Measurements from ENCODE around the gene NRCAM. TPM values are rescaled to one million over a fixed set of nuclear protein-coding genes. Genes with fewer than 3 reads are reported as not detected.

NRCAM gene
- total RNA-seq, 1 experiment from 2014 or later = 45.7 TPM

- no peak overlapping the region for H3K4me3 ChIP-seq (ENCODE audit: low read depth, low read length, poor library complexity, severe bottlenecking)
- TF ChIP-seq EZH2 (IDR thresholded peaks at IDR 0.05; ENCODE audit: borderline replicate concordance, low read depth, low read length, poor library complexity, severe bottlenecking) (no peak), CTCF (conservative IDR thresholded peaks at IDR 0.05; ENCODE audit: low read depth, low read length) (no peak)
- no TSS peak for BruUV-seq (replicated peaks)
- H3K4me1 ChIP-seq (ENCODE audit: insufficient read depth, low read length, poor library complexity, severe bottlenecking) = peaks cover 39% of the 10 kb centered on the region
- no peak overlapping the region for H3K27ac ChIP-seq (ENCODE audit: low read depth, low read length, poor library complexity, severe bottlenecking)
- H3K27me3 ChIP-seq (replicated peaks; ENCODE audit: insufficient read depth, low read depth, low read length, poor library complexity) = no peaks in the 10 kb centered on the region
- ChIA-PET CTCF (interaction anchor here (0.6 to 0.7 kb wide), 2 partner anchors 75 to 282 kb away, joined by 3 to 9 read pairs; no protein-coding TSS in a partner anchor), POLR2A (ENCODE audit: low non-redundant PET) (no interaction called here)
- intact Hi-C loops (cut with micrococcal nuclease; ENCODE audit: unreplicated experiment) = no loop called here
- H3K9me3 ChIP-seq (ENCODE audit: low read depth, low read length, poor library complexity, severe bottlenecking) = no peaks in the 10 kb centered on the region
- H3K36me3 ChIP-seq (ENCODE audit: insufficient read depth, low read length, poor library complexity, severe bottlenecking) = no peaks in the 10 kb centered on the region
- no peak for DNase-seq (ENCODE audit: low spot score)
Observed at GRCh38 chr7:108450160-108450559, 6.1 kb downstream of the NRCAM start.

- Histone ChIP-seq H3K27me3 (replicated peaks; ENCODE audit: insufficient read depth, low read depth, low read length, poor library complexity) (no peaks in the 10 kb centered on the region), H3K4me3 (ENCODE audit: low read depth, low read length, poor library complexity, severe bottlenecking) (peak overlapping the region; percentile 16), H3K27ac (ENCODE audit: low read depth, low read length, poor library complexity, severe bottlenecking) (peak overlapping the region; percentile 79), H3K36me3 (ENCODE audit: insufficient read depth, low read length, poor library complexity, severe bottlenecking) (no peaks in the 10 kb centered on the region), H3K4me1 (ENCODE audit: insufficient read depth, low read length, poor library complexity, severe bottlenecking) (peaks cover 39% of the 10 kb centered on the region), H3K9me3 (ENCODE audit: low read depth, low read length, poor library complexity, severe bottlenecking) (no peaks in the 10 kb centered on the region)
- intact Hi-C loops (cut with micrococcal nuclease; ENCODE audit: unreplicated experiment) = no loop called here
- POLR2A ChIA-PET (ENCODE audit: low non-redundant PET) = no interaction called here
- CTCF ChIA-PET = no interaction called here
- DNase-seq (ENCODE audit: low spot score) = no peak
- no TSS peak for BruUV-seq (replicated peaks)
- no peak for TF ChIP-seq CTCF (conservative IDR thresholded peaks at IDR 0.05; ENCODE audit: low read depth, low read length)
- TF ChIP-seq EZH2 (IDR thresholded peaks at IDR 0.05; ENCODE audit: borderline replicate concordance, low read depth, low read length, poor library complexity, severe bottlenecking) = no peak
Observed at GRCh38 chr7:108449521-108449920, 6.7 kb downstream of the NRCAM start.

GRCh38 chr7:108448584-108449505 is 7.4 kb downstream of the NRCAM start:
- peak overlapping the region; percentile 16 for H3K4me3 ChIP-seq (ENCODE audit: low read depth, low read length, poor library complexity, severe bottlenecking)
- H3K9me3 ChIP-seq (ENCODE audit: low read depth, low read length, poor library complexity, severe bottlenecking) = no peaks in the 10 kb centered on the region
- CTCF ChIA-PET = no interaction called here
- peak overlapping the region; percentile 79 for H3K27ac ChIP-seq (ENCODE audit: low read depth, low read length, poor library complexity, severe bottlenecking)
- peak; percentile 37 for DNase-seq (ENCODE audit: low spot score)
- intact Hi-C loops (cut with micrococcal nuclease; ENCODE audit: unreplicated experiment) = no loop called here
- no peaks in the 10 kb centered on the region for H3K36me3 ChIP-seq (ENCODE audit: insufficient read depth, low read length, poor library complexity, severe bottlenecking)
- POLR2A ChIA-PET (ENCODE audit: low non-redundant PET) = no interaction called here
- peaks cover 33% of the 10 kb centered on the region for H3K4me1 ChIP-seq (ENCODE audit: insufficient read depth, low read length, poor library complexity, severe bottlenecking)
- no peaks in the 10 kb centered on the region for H3K27me3 ChIP-seq (replicated peaks; ENCODE audit: insufficient read depth, low read depth, low read length, poor library complexity)
- no TSS peak for BruUV-seq (replicated peaks)
- no peak for TF ChIP-seq EZH2 (IDR thresholded peaks at IDR 0.05; ENCODE audit: borderline replicate concordance, low read depth, low read length, poor library complexity, severe bottlenecking)
- TF ChIP-seq CTCF (conservative IDR thresholded peaks at IDR 0.05; ENCODE audit: low read depth, low read length) = no peak

All from A673 (cell line).